ENCODE results near the gene RABEPK. TPM values are rescaled to one million over a fixed set of nuclear protein-coding genes. Genes with fewer than 3 reads are reported as not detected.

RABEPK gene
- 10 to 100 TPM; 17.2 to 35.0 TPM for total RNA-seq

GRCh38 chr9:125200216-125201047, at the start of gene RABEPK:
Gene RABEPK, plus strand, starts transcription at chr9:125200542. Its CDS starts 2,472 bp downstream, at chr9:125203014.

GRCh38 chr9:125189361-125190289, 10.7 kb upstream of the RABEPK start, which contains the start of gene PPP6C:
Gene PPP6C, minus strand, starts transcription at chr9:125189803. Its CDS starts 85 bp downstream, at chr9:125189718.

GRCh38 chr9:125241000-125241862, 40.9 kb downstream of the RABEPK start, which contains the start of gene HSPA5:
Gene HSPA5, minus strand, starts transcription at chr9:125241343. Its CDS starts 217 bp downstream, at chr9:125241126.

GRCh38 chr9:125261501-125262293, 61.4 kb downstream of the RABEPK start, which contains the start of gene GAPVD1:
Gene GAPVD1, plus strand, starts transcription at chr9:125261826. Its CDS starts 37,096 bp downstream, at chr9:125298922.

Small RNA genes within 50 kb of the gene (small RNA-seq; reads per million reads assigned to genes)
- gene AL354710.1, result 0 reads per million in 2 donors

Other genes starting within 250 kb of the RABEPK start
- gene SCAI, start 57.0 kb upstream of the RABEPK start, total RNA-seq, result 1 to 10 TPM; 4.0 to 5.5 TPM
- 10 to 100 TPM; 33.4 to 43.6 TPM for gene PPP6C, start 10.7 kb upstream of the RABEPK start, total RNA-seq
- gene HSPA5, start 40.8 kb downstream of the RABEPK start, total RNA-seq, result 100 to 1,000 TPM in 1 of 2 donors, 10 to 100 TPM in 1; 65.7 to 121 TPM
- gene GAPVD1, start 61.3 kb downstream of the RABEPK start, total RNA-seq, result 10 to 100 TPM; 59.5 to 76.9 TPM